HG02798 (cell line): ENCODE measurements around the gene PDE6B.
"Not testable (repeated sequence)": the region's sequence is repeated elsewhere in the genome, so short reads cannot be mapped to it uniquely, and the experiment has no call there.

Experiments used
- ATAC-seq: cut with Tn5 transposase; IDR thresholded peaks from one replicate; pipeline ENCODE4 v1.9.1; 2021; ENCODE audit warnings: mild to moderate bottlenecking; ENCODE audit not compliant: unreplicated experiment, poor library complexity

PDE6B gene

GRCh38 chr4:634599-634985 is 9.2 kb downstream of the PDE6B start:
- no peak for ATAC-seq

GRCh38 chr4:635066-635835 is 9.9 kb downstream of the PDE6B start:
- not testable (repeated sequence) for ATAC-seq

GRCh38 chr4:635851-636627 is 10.7 kb downstream of the PDE6B start:
- no peak for ATAC-seq

GRCh38 chr4:636628-637159 is 11.3 kb downstream of the PDE6B start:
- no peak for ATAC-seq

- no peak for ATAC-seq
These were observed 12.3 kb downstream of the PDE6B start for GRCh38 chr4:637536-638280.

GRCh38 chr4:642366-642765 is 17.0 kb downstream of the PDE6B start:
- not testable (repeated sequence) for ATAC-seq

GRCh38 chr4:646460-646859 is 21.1 kb downstream of the PDE6B start:
- ATAC-seq, result no peak

GRCh38 chr4:647481-647880 is 22.1 kb downstream of the PDE6B start:
- ATAC-seq, result no peak

- ATAC-seq, result no peak
These were observed 23.4 kb downstream of the PDE6B start for GRCh38 chr4:648579-649292.

GRCh38 chr4:649293-649625 is 23.9 kb downstream of the PDE6B start:
- ATAC-seq, result no peak

GRCh38 chr4:649751-650310 is 24.5 kb downstream of the PDE6B start:
- ATAC-seq, result no peak

- ATAC-seq, result no peak
These were observed 25.1 kb downstream of the PDE6B start for GRCh38 chr4:650461-650860.

- no peak for ATAC-seq
These were observed 25.8 kb downstream of the PDE6B start for GRCh38 chr4:650951-651883.

- no peak for ATAC-seq
These were observed 26.7 kb downstream of the PDE6B start for GRCh38 chr4:651884-652642.

- ATAC-seq, result no peak
These were observed 27.9 kb downstream of the PDE6B start for GRCh38 chr4:653080-653821.

- ATAC-seq, result no peak
These were observed 28.6 kb downstream of the PDE6B start for GRCh38 chr4:653831-654502.

GRCh38 chr4:654503-654845 is 29.1 kb downstream of the PDE6B start:
- no peak for ATAC-seq
